Common myeloid progenitor, CD34-positive (primary cell): Measurements from ENCODE around the gene CYB5R3.
A peak's percentile ranks its signal among the peaks of the same experiment; 100 is the strongest.
"Not testable (repeated sequence)": the region's sequence is repeated elsewhere in the genome, so short reads cannot be mapped to it uniquely, and the experiment has no call there.

Experiments used
- CTCF ChIA-PET: fragments of 350-600 bp; sonication (Branson Sonifier 250); formaldehyde crosslinking; loops from one replicate; lab custom pipeline; 2021; ENCODE audit warnings: antibody characterized with exemption; lab: Charles Lee
- POLR2A ChIA-PET: fragments of 350-600 bp; sonication (Branson Sonifier 250); formaldehyde crosslinking; loops from one replicate; lab custom pipeline; 2021; ENCODE audit warnings: antibody characterized with exemption; lab: Charles Lee
- DNase-seq, 3 donors: peaks; one replicate each; pipeline versions ENCODE4 v3.0.0 to v3.0.0-alpha.2; 2013
- H3K27ac ChIP-seq, 2 experiments: 1 replicate in 1 of 2; 2 replicates in 1 of 2; pipeline ENCODE4 v1.7.0; 2013; ENCODE audit warnings: inconsistent platforms in 2 of 2, low read length in 2 of 2, mild to moderate bottlenecking in 2 of 2, low read depth in 1 of 2, moderate library complexity in 1 of 2; ENCODE audit not compliant: severe bottlenecking in 2 of 2, insufficient read depth in 1 of 2, poor library complexity in 1 of 2
- H3K27me3 ChIP-seq, 5 experiments: replicated peaks in 2 of 5; 1 replicate in 3 of 5; 2 replicates in 2 of 5; pipeline versions ENCODE4 v1.6.1 to v1.7.0; 2013; ENCODE audit warnings: low read length in 4 of 5, mild to moderate bottlenecking in 2 of 5, moderate library complexity in 2 of 5, inconsistent platforms in 1 of 5; ENCODE audit not compliant: insufficient read depth in 5 of 5, control insufficient read depth in 4 of 5
- H3K36me3 ChIP-seq, 4 experiments: 1 replicate in 2 of 4; 2 replicates in 2 of 4; pipeline versions ENCODE4 v1.6.1 to v1.7.0; 2013; ENCODE audit warnings: low read length in 3 of 4, control low read depth in 1 of 4, mild to moderate bottlenecking in 1 of 4; ENCODE audit not compliant: control insufficient read depth in 4 of 4, insufficient read depth in 4 of 4
- H3K4me1 ChIP-seq, 4 experiments: 1 replicate in 3 of 4; 2 replicates in 1 of 4; pipeline versions ENCODE4 v1.6.1 to v1.7.1; 2013; ENCODE audit warnings: low read length in 3 of 4, mild to moderate bottlenecking in 3 of 4, control low read depth in 1 of 4, inconsistent platforms in 1 of 4, moderate library complexity in 1 of 4; ENCODE audit not compliant: control insufficient read depth in 4 of 4, insufficient read depth in 4 of 4; ENCODE audit errors: control extremely low read depth in 1 of 4
- H3K4me3 ChIP-seq, 7 experiments: 1 replicate in 4 of 7; 2 replicates in 3 of 7; pipeline versions ENCODE4 v1.5.1 to v1.7.0; 2013; ENCODE audit warnings: mild to moderate bottlenecking in 7 of 7, low read length in 6 of 7, moderate library complexity in 6 of 7, inconsistent platforms in 2 of 7, low read depth in 2 of 7, control low read depth in 1 of 7; ENCODE audit not compliant: insufficient read depth in 4 of 7, control insufficient read depth in 1 of 7; ENCODE audit errors: extremely low read depth in 1 of 7
- H3K9me3 ChIP-seq, 5 experiments: 1 replicate in 4 of 5; 2 replicates in 1 of 5; pipeline versions ENCODE4 v1.6.1 to v1.7.1; 2013; ENCODE audit warnings: low read length in 4 of 5, mild to moderate bottlenecking in 2 of 5, inconsistent platforms in 1 of 5, low read depth in 1 of 5, moderate library complexity in 1 of 5; ENCODE audit not compliant: control insufficient read depth in 4 of 5, insufficient read depth in 2 of 5; ENCODE audit errors: control extremely low read depth in 1 of 5
- WGBS: methylation state at CpG from one replicate; pipeline ENCODE4 v1.1.5; 2013; ENCODE audit not compliant: insufficient coverage; 5-methylcytosine and 5-hydroxymethylcytosine counted together

Gene CYB5R3

GRCh38 chr22:42581194-42581761 lies 67.9 kb downstream of the CYB5R3 start:
- not testable (repeated sequence) for H3K9me3 ChIP-seq, H3K27me3 ChIP-seq, DNase-seq
- CTCF ChIA-PET = interaction anchor here (1.5 kb wide), 1 partner anchor 40 kb away, joined by 4 read pairs; no protein-coding TSS in a partner anchor
- H3K36me3 ChIP-seq = peaks cover 9 to 51% (median 37%) of the 10 kb centered on the region in 4 experiments
- WGBS = 0% methylated on average over 3 of the region's 22 CpGs
- peaks cover 0 to 10% (median 5%) of the 10 kb centered on the region in 4 experiments for H3K4me1 ChIP-seq
- H3K27ac ChIP-seq = peak overlapping the region in 1 of 2 experiments; percentile 58
- H3K4me3 ChIP-seq = peak overlapping the region; percentile 61 to 81 (median 75)
- POLR2A ChIA-PET = interaction anchor here (1.4 kb wide), 1 partner anchor 34 kb away, joined by 6 read pairs; the partner anchor contains the start of gene POLDIP3

- H3K4me3 ChIP-seq, CTCF ChIA-PET, POLR2A ChIA-PET, DNase-seq, H3K27me3 ChIP-seq, H3K9me3 ChIP-seq, H3K27ac ChIP-seq: not testable (repeated sequence)
- Histone ChIP-seq H3K36me3 (peaks cover 7 to 47% (median 29%) of the 10 kb centered on the region in 4 experiments), H3K4me1 (peaks cover 0 to 10% (median 5%) of the 10 kb centered on the region in 4 experiments)
- WGBS = 93% methylated on average over 2 of the region's 4 CpGs
Measured at GRCh38 chr22:42580040-42580439, 69.2 kb downstream of the CYB5R3 start.

- ChIA-PET POLR2A (no interaction called here), CTCF (interaction anchor here (1.3 kb wide), 1 partner anchor 15 kb away, joined by 4 read pairs; no protein-coding TSS in a partner anchor)
- 100% methylated on average over 6 of the region's 15 CpGs for WGBS
- H3K9me3 ChIP-seq = no peaks in the 10 kb centered on the region
- DNase-seq = no peak
- H3K27ac ChIP-seq = no peak overlapping the region
- no peak overlapping the region for H3K4me3 ChIP-seq
- peaks cover 0 to 40% (median 24%) of the 10 kb centered on the region in 4 experiments for H3K36me3 ChIP-seq
- no peaks in the 10 kb centered on the region for H3K27me3 ChIP-seq
- peaks cover 0 to 10% (median 5%) of the 10 kb centered on the region in 4 experiments for H3K4me1 ChIP-seq
Measured at GRCh38 chr22:42577623-42578240, 71.5 kb downstream of the CYB5R3 start.

- H3K27me3 ChIP-seq, H3K4me3 ChIP-seq, POLR2A ChIA-PET, H3K27ac ChIP-seq, H3K4me1 ChIP-seq, H3K9me3 ChIP-seq, DNase-seq: not testable (repeated sequence)
- H3K36me3 ChIP-seq = peaks cover 0 to 43% (median 28%) of the 10 kb centered on the region in 4 experiments
- WGBS = 100% methylated on average over 3 of the region's 9 CpGs
- CTCF ChIA-PET = interaction anchor here (1.3 kb wide), 1 partner anchor 14 kb away, joined by 4 read pairs; no protein-coding TSS in a partner anchor
Measured at GRCh38 chr22:42577141-42577540, 72.1 kb downstream of the CYB5R3 start.

- H3K4me3 ChIP-seq, H3K9me3 ChIP-seq, CTCF ChIA-PET, H3K4me1 ChIP-seq, H3K27ac ChIP-seq, POLR2A ChIA-PET, H3K27me3 ChIP-seq, DNase-seq: not testable (repeated sequence)
- H3K36me3 ChIP-seq = peaks cover 0 to 46% (median 28%) of the 10 kb centered on the region in 4 experiments
- WGBS = 99% methylated on average over 9 of the region's 30 CpGs
Measured at GRCh38 chr22:42575996-42576574, 73.1 kb downstream of the CYB5R3 start.

GRCh38 chr22:42574468-42574867 lies 74.7 kb downstream of the CYB5R3 start:
- H3K36me3 ChIP-seq = peaks cover 0 to 53% (median 28%) of the 10 kb centered on the region in 4 experiments
- WGBS = 98% methylated on average over 7 of the region's 21 CpGs
- CTCF ChIA-PET, H3K4me3 ChIP-seq, DNase-seq, H3K27ac ChIP-seq, H3K4me1 ChIP-seq, H3K27me3 ChIP-seq, POLR2A ChIA-PET, H3K9me3 ChIP-seq: not testable (repeated sequence)

GRCh38 chr22:42574046-42574445 lies 75.1 kb downstream of the CYB5R3 start:
- H3K4me3 ChIP-seq, DNase-seq, POLR2A ChIA-PET, CTCF ChIA-PET, H3K9me3 ChIP-seq, H3K27ac ChIP-seq, H3K27me3 ChIP-seq, H3K4me1 ChIP-seq: not testable (repeated sequence)
- peaks cover 0 to 54% (median 28%) of the 10 kb centered on the region in 4 experiments for H3K36me3 ChIP-seq
- WGBS = no CpG with 5 or more reads among the region's 1 CpG
